Stomach (tissue), 4 donors: Measurements from ENCODE around the gene OXCT1.

Experiments used
- POLR2AphosphoS5 ChIP-seq, 3 donors: sonication (generic); formaldehyde crosslinking; IDR thresholded peaks; one replicate each; pipeline ENCODE4 v1.6.1; 2016; ENCODE audit warnings: antibody characterized with exemption in 3 of 3
- TF ChIP-seq, protein P1 (sequence below), 7 experiments: fragments of 450-650 bp in 4 of 7; fragments of 200-600 bp in 3 of 7; sonication (generic) in 3 of 7; IDR thresholded peaks; one replicate each; pipeline ENCODE4 v1.5.1; 2016 to 2019; ENCODE audit warnings: antibody characterized with exemption in 7 of 7, control low read depth in 2 of 7, mild to moderate bottlenecking in 1 of 7

- TF ChIP-seq, protein P1, sequence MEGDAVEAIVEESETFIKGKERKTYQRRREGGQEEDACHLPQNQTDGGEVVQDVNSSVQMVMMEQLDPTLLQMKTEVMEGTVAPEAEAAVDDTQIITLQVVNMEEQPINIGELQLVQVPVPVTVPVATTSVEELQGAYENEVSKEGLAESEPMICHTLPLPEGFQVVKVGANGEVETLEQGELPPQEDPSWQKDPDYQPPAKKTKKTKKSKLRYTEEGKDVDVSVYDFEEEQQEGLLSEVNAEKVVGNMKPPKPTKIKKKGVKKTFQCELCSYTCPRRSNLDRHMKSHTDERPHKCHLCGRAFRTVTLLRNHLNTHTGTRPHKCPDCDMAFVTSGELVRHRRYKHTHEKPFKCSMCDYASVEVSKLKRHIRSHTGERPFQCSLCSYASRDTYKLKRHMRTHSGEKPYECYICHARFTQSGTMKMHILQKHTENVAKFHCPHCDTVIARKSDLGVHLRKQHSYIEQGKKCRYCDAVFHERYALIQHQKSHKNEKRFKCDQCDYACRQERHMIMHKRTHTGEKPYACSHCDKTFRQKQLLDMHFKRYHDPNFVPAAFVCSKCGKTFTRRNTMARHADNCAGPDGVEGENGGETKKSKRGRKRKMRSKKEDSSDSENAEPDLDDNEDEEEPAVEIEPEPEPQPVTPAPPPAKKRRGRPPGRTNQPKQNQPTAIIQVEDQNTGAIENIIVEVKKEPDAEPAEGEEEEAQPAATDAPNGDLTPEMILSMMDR (IDR thresholded peaks at IDR 0.05): no peak
- no peak for TF ChIP-seq POLR2AphosphoS5 (IDR thresholded peaks at IDR 0.05)
Observed at GRCh38 chr5:41707853-41708603, 162.2 kb downstream of the OXCT1 start.
